ENCODE measurements around the gene P3H1. TPM values are rescaled to one million over a fixed set of nuclear protein-coding genes. Genes with fewer than 3 reads are reported as not detected.
"Not testable (repeated sequence)": the region's sequence is repeated elsewhere in the genome, so short reads cannot be mapped to it uniquely, and the experiment has no call there.

P3H1 gene
- total and polyA plus RNA-seq, 4 donors, result 15.2 to 64.3 (median 46.1) TPM

DNA sequence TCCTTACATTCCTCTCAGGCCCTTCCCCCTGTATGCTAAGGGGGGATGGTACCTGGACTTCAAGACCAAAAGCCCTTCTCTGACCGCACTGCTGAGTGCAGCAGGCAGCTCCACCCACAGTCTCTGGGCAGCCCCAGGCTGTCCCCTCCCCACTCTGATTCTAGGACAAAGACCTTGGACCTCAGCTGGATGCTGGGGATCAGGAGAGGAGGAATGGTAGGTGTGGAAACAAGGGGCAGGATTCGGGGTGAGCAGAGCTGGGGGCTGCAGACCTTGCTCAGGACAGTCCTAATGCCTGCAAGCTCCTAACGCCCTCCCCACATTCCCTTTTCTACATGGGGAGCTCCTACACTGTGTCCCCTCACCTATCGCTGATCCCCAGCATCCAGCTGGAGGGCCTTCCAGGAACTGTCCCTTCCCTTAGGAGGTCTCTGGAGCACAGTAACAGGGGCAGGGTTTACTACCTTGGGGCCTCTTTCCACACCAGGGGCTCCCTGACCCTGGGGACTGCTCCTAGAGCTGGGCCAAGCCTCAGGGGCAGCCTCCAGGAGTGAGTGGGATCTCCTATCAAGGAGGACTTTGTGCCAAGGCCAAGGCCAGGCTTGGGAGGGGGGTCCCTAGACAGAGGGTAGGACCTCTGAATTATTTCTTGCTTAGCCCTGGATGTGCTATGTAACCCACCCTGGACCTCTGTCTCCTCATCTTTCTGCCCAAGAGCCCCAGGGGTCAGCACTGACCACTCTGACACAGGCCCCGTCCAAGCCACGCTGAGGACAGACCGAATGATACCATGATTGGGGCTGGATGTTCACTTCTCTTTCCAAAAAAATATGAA, 32.4 kb downstream of the P3H1 start:
- Histone ChIP-seq H3K4me1 (ENCODE audit: control insufficient read depth in 1 of 2, insufficient read depth in 2 of 2, low read length in 2 of 2) (no peaks in the 10 kb centered on the region), H3K36me3 (ENCODE audit: control insufficient read depth in 1 of 2, insufficient read depth in 2 of 2, low read length in 1 of 2) (no peaks in the 10 kb centered on the region), H3K27ac (ENCODE audit: low read depth in 1 of 2, low read length in 2 of 2) (no peak overlapping the region), H3K4me3 (ENCODE audit: low read length in 2 of 2) (no peak overlapping the region), H3K9me3 (ENCODE audit: control insufficient read depth, low read length) (no peaks in the 10 kb centered on the region), H3K27me3 (ENCODE audit: control insufficient read depth in 1 of 2, insufficient read depth in 2 of 2, low read length in 1 of 2) (no peaks in the 10 kb centered on the region)
- no peak for ATAC-seq (ENCODE audit: low FRiP score)
- intact Hi-C loops (cut with DNase I), result no loop called here
- 92 to 98% methylated on average over 7 of the region's 7 CpGs for WGBS, 2 donors
- DNase-seq, result no peak

DNA sequence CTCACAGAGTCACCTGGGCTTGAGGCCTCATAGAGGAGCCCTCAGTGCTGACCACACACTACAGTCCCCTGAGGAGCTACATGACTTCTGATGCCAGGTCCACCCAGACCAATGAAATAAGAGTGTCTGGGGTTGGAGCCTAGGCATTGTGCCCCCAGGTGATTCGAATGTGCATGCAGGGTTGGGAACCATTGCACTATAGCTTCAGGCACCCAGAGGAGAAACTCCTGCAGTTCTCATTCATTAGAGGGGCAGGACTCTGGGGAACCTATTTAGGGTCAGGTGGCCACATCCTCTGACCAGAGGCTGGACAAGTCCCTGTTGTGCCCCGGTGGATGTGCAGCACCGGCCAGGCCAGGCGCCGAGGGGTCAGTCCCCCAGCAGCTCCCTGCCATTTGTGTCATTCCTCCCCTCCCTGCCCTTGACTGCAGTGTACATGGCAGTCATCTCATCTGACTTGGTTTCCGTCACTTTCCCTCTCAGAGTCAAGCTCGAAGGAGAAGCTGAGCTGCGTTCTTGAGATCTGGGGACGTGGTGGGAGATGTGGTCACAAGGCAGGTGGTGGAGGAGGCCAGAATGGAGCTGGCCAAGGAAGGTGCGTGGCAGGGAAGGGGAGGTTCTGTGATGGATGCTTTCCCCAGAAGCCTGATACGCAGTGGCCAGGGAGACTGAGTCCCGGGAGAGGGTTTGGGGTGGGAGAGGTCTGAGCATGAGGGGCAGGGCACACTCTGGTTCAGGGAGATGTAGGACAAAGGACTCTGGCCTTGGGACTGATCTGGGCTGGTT, 33.2 kb downstream of the P3H1 start:
- no peak overlapping the region for H3K27ac ChIP-seq (ENCODE audit: low read depth in 1 of 2, low read length in 2 of 2)
- no peaks in the 10 kb centered on the region for H3K9me3 ChIP-seq (ENCODE audit: control insufficient read depth, low read length)
- no peaks in the 10 kb centered on the region for H3K27me3 ChIP-seq (ENCODE audit: control insufficient read depth in 1 of 2, insufficient read depth in 2 of 2, low read length in 1 of 2)
- no peaks in the 10 kb centered on the region for H3K36me3 ChIP-seq (ENCODE audit: control insufficient read depth in 1 of 2, insufficient read depth in 2 of 2, low read length in 1 of 2)
- intact Hi-C loops (cut with DNase I), result no loop called here
- 87 to 91% methylated on average over 12 of the region's 12 CpGs for WGBS, 2 donors
- ATAC-seq (ENCODE audit: low FRiP score) (no peak), DNase-seq (peak in 1 of 2 donors; percentile 43)
- no peaks in the 10 kb centered on the region for H3K4me1 ChIP-seq (ENCODE audit: control insufficient read depth in 1 of 2, insufficient read depth in 2 of 2, low read length in 2 of 2)
- H3K4me3 ChIP-seq (ENCODE audit: low read length in 2 of 2), result no peak overlapping the region

GRCh38 chr1:42732126-42732680, 34.6 kb downstream of the P3H1 start:
- Histone ChIP-seq H3K4me3 (ENCODE audit: low read length in 2 of 2) (no peak overlapping the region), H3K27me3 (ENCODE audit: control insufficient read depth in 1 of 2, insufficient read depth in 2 of 2, low read length in 1 of 2) (no peaks in the 10 kb centered on the region), H3K27ac (ENCODE audit: low read depth in 1 of 2, low read length in 2 of 2) (no peak overlapping the region), H3K9me3 (ENCODE audit: control insufficient read depth, low read length) (no peaks in the 10 kb centered on the region), H3K4me1 (ENCODE audit: control insufficient read depth in 1 of 2, insufficient read depth in 2 of 2, low read length in 2 of 2) (no peaks in the 10 kb centered on the region), H3K36me3 (ENCODE audit: control insufficient read depth in 1 of 2, insufficient read depth in 2 of 2, low read length in 1 of 2) (no peaks in the 10 kb centered on the region)
- DNase-seq, result peak in 1 of 2 donors; percentile 55
- 78 to 82% methylated on average over 10 of the region's 10 CpGs for WGBS, 2 donors
- ATAC-seq (ENCODE audit: low FRiP score), result no peak
- intact Hi-C loops (cut with DNase I), result no loop called here

DNA sequence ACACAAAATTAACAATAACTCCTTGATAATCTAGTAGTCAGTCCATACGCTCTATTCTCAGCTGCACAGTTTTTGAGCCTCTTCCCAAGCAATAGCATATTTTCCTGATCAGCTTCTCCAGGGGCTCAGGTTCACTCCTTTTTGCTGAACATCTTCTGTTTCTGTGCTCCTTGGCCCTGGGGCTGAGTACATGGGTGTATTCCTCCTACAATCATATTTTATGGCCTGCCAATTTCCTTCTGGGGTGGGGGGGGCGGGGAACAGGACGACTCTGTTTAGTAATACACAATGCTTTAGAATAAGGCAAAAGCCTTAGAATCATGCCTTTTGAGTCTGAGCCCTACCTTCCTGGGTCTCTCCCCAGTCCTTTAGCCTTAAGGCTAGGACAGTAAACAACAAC, 35.2 kb downstream of the P3H1 start:
- Histone ChIP-seq H3K27ac (ENCODE audit: low read depth in 1 of 2, low read length in 2 of 2) (no peak overlapping the region), H3K9me3 (ENCODE audit: control insufficient read depth, low read length) (no peaks in the 10 kb centered on the region), H3K36me3 (ENCODE audit: control insufficient read depth in 1 of 2, insufficient read depth in 2 of 2, low read length in 1 of 2) (no peaks in the 10 kb centered on the region), H3K4me3 (ENCODE audit: low read length in 2 of 2) (no peak overlapping the region), H3K4me1 (ENCODE audit: control insufficient read depth in 1 of 2, insufficient read depth in 2 of 2, low read length in 2 of 2) (no peaks in the 10 kb centered on the region), H3K27me3 (ENCODE audit: control insufficient read depth in 1 of 2, insufficient read depth in 2 of 2, low read length in 1 of 2) (no peaks in the 10 kb centered on the region)
- intact Hi-C loops (cut with DNase I), result no loop called here
- DNase-seq, result no peak
- ATAC-seq (ENCODE audit: low FRiP score), result no peak
- WGBS, 2 donors, result 76 to 80% methylated on average over 3 of the region's 3 CpGs

- DNase-seq, result no peak
- Histone ChIP-seq H3K4me3 (ENCODE audit: low read length in 2 of 2) (no peak overlapping the region), H3K9me3 (ENCODE audit: control insufficient read depth, low read length) (no peaks in the 10 kb centered on the region), H3K27me3 (ENCODE audit: control insufficient read depth in 1 of 2, insufficient read depth in 2 of 2, low read length in 1 of 2) (no peaks in the 10 kb centered on the region), H3K4me1 (ENCODE audit: control insufficient read depth in 1 of 2, insufficient read depth in 2 of 2, low read length in 2 of 2) (no peaks in the 10 kb centered on the region), H3K36me3 (ENCODE audit: control insufficient read depth in 1 of 2, insufficient read depth in 2 of 2, low read length in 1 of 2) (no peaks in the 10 kb centered on the region), H3K27ac (ENCODE audit: low read depth in 1 of 2, low read length in 2 of 2) (no peak overlapping the region)
- no peak for ATAC-seq (ENCODE audit: low FRiP score)
- WGBS, 2 donors, result 70 to 72% methylated on average over 4 of the region's 4 CpGs
- intact Hi-C loops (cut with DNase I), result no loop called here
Observed at GRCh38 chr1:42730988-42731387, 35.8 kb downstream of the P3H1 start.

DNA sequence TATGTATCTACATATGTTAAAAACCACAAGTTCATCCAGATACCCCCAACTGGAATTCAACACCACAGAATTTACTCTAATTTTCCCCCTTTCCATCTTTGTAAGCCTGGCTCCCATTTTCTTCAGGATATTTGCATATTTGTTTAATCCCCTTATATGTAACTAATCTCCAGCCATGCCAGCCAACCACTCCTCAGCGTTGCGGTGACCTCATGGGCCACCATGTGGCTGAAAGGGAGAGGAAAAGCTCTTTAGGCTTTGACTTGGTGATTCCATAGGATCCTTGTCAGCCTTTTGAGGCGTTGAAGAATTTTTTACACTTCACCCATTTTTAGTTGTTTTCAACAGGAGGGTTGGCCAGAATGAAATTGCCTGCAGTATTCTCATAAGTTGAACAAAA, 36.8 kb downstream of the P3H1 start:
- WGBS, 2 donors, result 81 to 89% methylated on average over 3 of the region's 3 CpGs
- no peaks in the 10 kb centered on the region for H3K27me3 ChIP-seq (ENCODE audit: control insufficient read depth in 1 of 2, insufficient read depth in 2 of 2, low read length in 1 of 2)
- intact Hi-C loops (cut with DNase I), result no loop called here
- H3K27ac ChIP-seq (ENCODE audit: low read depth in 1 of 2, low read length in 2 of 2), result no peak overlapping the region
- ATAC-seq (ENCODE audit: low FRiP score), result no peak
- DNase-seq, result no peak
- no peaks in the 10 kb centered on the region for H3K4me1 ChIP-seq (ENCODE audit: control insufficient read depth in 1 of 2, insufficient read depth in 2 of 2, low read length in 2 of 2)
- H3K4me3 ChIP-seq (ENCODE audit: low read length in 2 of 2), result no peak overlapping the region
- no peaks in the 10 kb centered on the region for H3K9me3 ChIP-seq (ENCODE audit: control insufficient read depth, low read length)
- H3K36me3 ChIP-seq (ENCODE audit: control insufficient read depth in 1 of 2, insufficient read depth in 2 of 2, low read length in 1 of 2), result no peaks in the 10 kb centered on the region

GRCh38 chr1:42725820-42726219, 41.0 kb downstream of the P3H1 start:
- ATAC-seq (ENCODE audit: low FRiP score); H3K4me3 ChIP-seq (ENCODE audit: low read length in 2 of 2); intact Hi-C loops (cut with DNase I); H3K27me3 ChIP-seq (ENCODE audit: control insufficient read depth in 1 of 2, insufficient read depth in 2 of 2, low read length in 1 of 2); H3K27ac ChIP-seq (ENCODE audit: low read depth in 1 of 2, low read length in 2 of 2); H3K4me1 ChIP-seq (ENCODE audit: control insufficient read depth in 1 of 2, insufficient read depth in 2 of 2, low read length in 2 of 2); H3K9me3 ChIP-seq (ENCODE audit: control insufficient read depth, low read length); H3K36me3 ChIP-seq (ENCODE audit: control insufficient read depth in 1 of 2, insufficient read depth in 2 of 2, low read length in 1 of 2): not testable (repeated sequence)
- DNase-seq, result peak in 1 of 2 donors; percentile 52
- WGBS, 2 donors, result 95 to 98% methylated on average over 4 of the region's 4 CpGs

DNA sequence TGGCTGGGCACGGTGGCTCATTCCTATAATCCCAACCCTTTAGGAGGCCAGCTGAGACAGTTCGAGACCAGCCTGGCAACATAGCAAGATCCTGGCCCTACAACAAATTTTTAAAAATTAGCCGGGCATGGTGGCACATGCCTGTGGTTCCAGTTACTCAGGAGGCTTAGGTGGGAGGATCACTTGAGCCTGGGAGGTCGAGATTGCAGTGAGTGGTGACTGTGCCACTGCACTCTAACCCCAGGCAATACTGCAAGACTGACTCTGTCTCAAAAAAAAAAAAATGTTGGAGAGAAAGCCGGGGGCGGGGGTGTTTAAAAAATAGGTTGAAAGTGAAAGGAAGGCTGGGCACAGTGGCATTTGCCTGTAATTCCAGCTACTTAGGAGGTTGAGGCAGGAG, 43.3 kb downstream of the P3H1 start:
- 55 to 56% methylated on average over 6 of the region's 6 CpGs for WGBS, 2 donors
- Histone ChIP-seq H3K9me3 (ENCODE audit: control insufficient read depth, low read length) (no peaks in the 10 kb centered on the region), H3K4me1 (ENCODE audit: control insufficient read depth in 1 of 2, insufficient read depth in 2 of 2, low read length in 2 of 2) (no peaks in the 10 kb centered on the region), H3K4me3 (ENCODE audit: low read length in 2 of 2) (no peak overlapping the region), H3K27ac (ENCODE audit: low read depth in 1 of 2, low read length in 2 of 2) (no peak overlapping the region), H3K36me3 (ENCODE audit: control insufficient read depth in 1 of 2, insufficient read depth in 2 of 2, low read length in 1 of 2) (no peaks in the 10 kb centered on the region), H3K27me3 (ENCODE audit: control insufficient read depth in 1 of 2, insufficient read depth in 2 of 2, low read length in 1 of 2) (no peaks in the 10 kb centered on the region)
- intact Hi-C loops (cut with DNase I), result no loop called here
- DNase-seq (no peak), ATAC-seq (ENCODE audit: low FRiP score) (no peak)

Measured in aorta (tissue), 5 donors.